Karpas-422 (cell line): ENCODE results near the gene SRC. TPM values are rescaled to one million over a fixed set of nuclear protein-coding genes. Genes with fewer than 3 reads are reported as not detected.

Experiments
- DNase-seq: peaks from one replicate; pipeline ENCODE4 v3.0.0-alpha.2; 2015
- H2AFZ ChIP-seq: fragments of 200-600 bp; sonication (generic); 2 replicates; pipeline ENCODE4 v1.6.1; 2014; ENCODE audit warnings: antibody characterized with exemption, low read length, mixed read lengths
- H3K27ac ChIP-seq: fragments of 200-600 bp; sonication (generic); 2 replicates; pipeline ENCODE4 v1.5.1; 2014; ENCODE audit warnings: mild to moderate bottlenecking, low read length, moderate library complexity
- H3K27me3 ChIP-seq: fragments of 200-600 bp; sonication (generic); 2 replicates; pipeline ENCODE4 v1.6.1; 2014; ENCODE audit warnings: low read length, mixed read lengths
- H3K36me3 ChIP-seq: fragments of 200-600 bp; sonication (generic); 2 replicates; pipeline ENCODE4 v1.6.1; 2014; ENCODE audit warnings: low read length, mixed read lengths; ENCODE audit not compliant: insufficient read depth
- H3K4me1 ChIP-seq: fragments of 200-600 bp; sonication (generic); 2 replicates; pipeline ENCODE4 v1.6.1; 2014; ENCODE audit warnings: mild to moderate bottlenecking, low read length, mixed read lengths
- H3K4me2 ChIP-seq: fragments of 200-600 bp; sonication (generic); 2 replicates; pipeline ENCODE4 v1.6.1; 2014; ENCODE audit warnings: low read length, low read depth, mild to moderate bottlenecking; ENCODE audit not compliant: poor library complexity, severe bottlenecking
- H3K4me3 ChIP-seq: fragments of 200-600 bp; sonication (generic); 2 replicates; pipeline ENCODE4 v1.5.1; 2014; ENCODE audit warnings: mild to moderate bottlenecking, antibody characterized with exemption, low read length, mixed read lengths
- H3K79me2 ChIP-seq: fragments of 200-600 bp; sonication (generic); 2 replicates; pipeline ENCODE4 v1.6.1; 2014; ENCODE audit warnings: mild to moderate bottlenecking, low read length, mixed read lengths
- H3K9ac ChIP-seq: fragments of 200-600 bp; sonication (generic); 2 replicates; pipeline ENCODE4 v1.6.0; 2014; ENCODE audit warnings: low read length
- H3K9me2 ChIP-seq: fragments of 200-600 bp; sonication (generic), shearing (Covaris generic); replicated peaks from 2 replicates; pipeline ENCODE4 v1.6.0; 2014; ENCODE audit warnings: mild to moderate bottlenecking, low read length, moderate library complexity; ENCODE audit not compliant: insufficient read depth
- H3K9me3 ChIP-seq: fragments of 300-700, 200-600 bp; sonication (generic); 2 replicates; pipeline ENCODE4 v1.6.1; 2014; ENCODE audit warnings: low read length, mixed read lengths
- H4K20me1 ChIP-seq: fragments of 200-600 bp; sonication (generic); 2 replicates; pipeline ENCODE4 v1.6.1; 2014; ENCODE audit warnings: mild to moderate bottlenecking, antibody characterized with exemption, low read length, low read depth; ENCODE audit not compliant: insufficient read depth
- total RNA-seq: library from RNA; depleted of rRNA; stranded (reverse); fragments of >200 nt; shearing (Covaris generic); gene quantifications from 2 replicates; pipeline ENCODE4 v1.2.3, GENCODE V29; 2014; ENCODE audit warnings: low replicate concordance

The SRC gene
- total RNA-seq, 1 experiment from 2014 or later: 41.5 TPM

DNA sequence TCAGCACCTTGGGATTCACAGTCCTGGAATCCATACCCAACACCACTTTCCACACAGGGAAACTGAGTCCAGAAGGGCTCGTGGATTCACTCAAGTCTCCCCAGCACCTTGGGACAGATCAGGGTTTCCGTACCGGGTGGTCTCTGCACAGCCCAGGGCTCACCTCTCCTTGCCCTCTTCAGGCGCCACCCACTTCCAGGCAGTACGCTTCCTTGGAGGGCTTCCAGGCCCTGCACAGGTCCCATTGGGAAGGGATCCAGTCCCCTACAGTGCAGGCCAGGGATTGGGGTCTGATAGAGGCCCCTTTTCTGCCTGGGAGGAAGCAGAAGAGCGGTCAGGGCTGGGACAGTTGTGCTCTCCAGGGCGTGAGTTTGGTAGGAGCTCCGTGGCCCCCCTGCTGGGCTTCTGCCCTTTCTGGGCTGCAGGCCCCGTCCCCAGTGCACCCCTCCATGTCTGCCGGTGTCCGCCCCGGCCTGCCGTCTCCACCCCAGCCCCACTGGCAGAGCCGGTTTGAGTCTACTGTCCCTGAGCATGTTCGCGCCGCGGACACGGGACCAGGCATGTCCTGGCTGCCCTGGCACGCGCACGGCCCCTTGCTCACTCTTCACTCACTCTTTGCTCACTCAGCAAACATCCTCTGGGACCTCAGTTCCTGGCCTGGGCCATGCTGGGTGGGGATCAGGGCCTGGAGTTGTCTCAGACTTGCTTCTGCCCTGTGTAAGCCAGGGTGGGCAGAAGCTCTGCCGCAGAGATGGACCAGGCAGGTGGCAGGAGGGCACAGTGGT, 12.6 kb downstream of the SRC start:
- peaks cover 76% of the 10 kb centered on the region for H3K79me2 ChIP-seq
- H4K20me1 ChIP-seq: peaks cover 16% of the 10 kb centered on the region; the same call in 1 of the 2 replicates
- no peak for DNase-seq
- H3K36me3 ChIP-seq: 0 out of 2 replicates have a peak, but pooled peaks cover 4% of the 10 kb centered on the region
- no peak overlapping the region for H2AFZ ChIP-seq
- H3K4me3 ChIP-seq: no peak overlapping the region
- peak overlapping the region; percentile 55 for H3K4me2 ChIP-seq
- H3K9me3 ChIP-seq: no peaks in the 10 kb centered on the region
- no peaks in the 10 kb centered on the region for H3K9me2 ChIP-seq
- H3K27ac ChIP-seq: peak overlapping the region; percentile 92
- H3K27me3 ChIP-seq: no peaks in the 10 kb centered on the region
- H3K9ac ChIP-seq: peak overlapping the region; percentile 68
- peaks cover 94% of the 10 kb centered on the region for H3K4me1 ChIP-seq

DNA sequence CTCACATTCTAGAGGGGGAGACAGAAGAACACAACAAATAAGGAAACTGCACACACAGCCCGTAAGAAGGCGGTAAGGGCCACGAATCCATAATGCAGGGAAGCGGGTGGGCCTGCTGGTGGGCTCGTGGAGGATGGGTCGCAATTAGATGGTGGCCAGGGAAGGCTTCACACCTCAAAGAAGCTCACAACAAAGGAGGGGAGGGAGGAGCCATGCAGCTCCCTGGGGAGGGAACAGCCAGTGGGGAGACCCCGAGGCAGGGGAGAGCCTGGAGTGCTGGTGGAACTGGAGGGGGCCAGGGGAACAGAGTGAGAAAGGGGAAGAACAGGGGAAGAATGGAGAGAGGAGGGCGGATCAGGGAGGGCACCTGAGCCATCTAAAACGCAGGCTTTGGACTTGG, 13.4 kb downstream of the SRC start:
- Histone ChIP-seq H3K27me3 (no peaks in the 10 kb centered on the region), H3K4me3 (no peak overlapping the region), H2AFZ (no peak overlapping the region), H3K4me1 (peaks cover 94% of the 10 kb centered on the region), H3K79me2 (peaks cover 72% of the 10 kb centered on the region), H3K36me3 (no peaks in the 10 kb centered on the region), H4K20me1 (peaks cover 16% of the 10 kb centered on the region; the same call in 1 of the 2 replicates), H3K9ac (peak overlapping the region; percentile 68), H3K4me2 (no peak overlapping the region), H3K9me3 (no peaks in the 10 kb centered on the region), H3K27ac (peak overlapping the region; percentile 92), H3K9me2 (no peaks in the 10 kb centered on the region)
- DNase-seq: no peak

DNA sequence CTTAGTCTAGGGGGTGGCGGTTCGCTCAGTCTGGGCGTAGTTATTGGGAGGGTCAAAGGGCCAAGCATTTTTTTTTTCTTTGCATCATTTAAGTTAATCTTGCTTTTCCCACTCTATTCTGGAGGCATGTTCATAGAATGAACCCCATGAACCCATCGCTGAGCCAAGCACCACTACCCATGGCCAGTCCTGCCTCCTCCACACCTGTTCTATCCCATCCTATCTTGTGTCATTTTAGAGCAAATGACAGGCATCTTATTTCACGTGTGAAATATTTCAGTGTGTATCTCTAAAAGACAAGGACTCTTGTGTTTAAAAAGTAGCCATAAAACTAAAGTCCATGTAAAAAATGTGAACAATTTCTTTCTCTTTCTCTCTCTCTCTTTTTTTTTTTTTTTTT, 13.9 kb downstream of the SRC start:
- Histone ChIP-seq H3K79me2 (peaks cover 74% of the 10 kb centered on the region), H3K4me3 (no peak overlapping the region)

DNA sequence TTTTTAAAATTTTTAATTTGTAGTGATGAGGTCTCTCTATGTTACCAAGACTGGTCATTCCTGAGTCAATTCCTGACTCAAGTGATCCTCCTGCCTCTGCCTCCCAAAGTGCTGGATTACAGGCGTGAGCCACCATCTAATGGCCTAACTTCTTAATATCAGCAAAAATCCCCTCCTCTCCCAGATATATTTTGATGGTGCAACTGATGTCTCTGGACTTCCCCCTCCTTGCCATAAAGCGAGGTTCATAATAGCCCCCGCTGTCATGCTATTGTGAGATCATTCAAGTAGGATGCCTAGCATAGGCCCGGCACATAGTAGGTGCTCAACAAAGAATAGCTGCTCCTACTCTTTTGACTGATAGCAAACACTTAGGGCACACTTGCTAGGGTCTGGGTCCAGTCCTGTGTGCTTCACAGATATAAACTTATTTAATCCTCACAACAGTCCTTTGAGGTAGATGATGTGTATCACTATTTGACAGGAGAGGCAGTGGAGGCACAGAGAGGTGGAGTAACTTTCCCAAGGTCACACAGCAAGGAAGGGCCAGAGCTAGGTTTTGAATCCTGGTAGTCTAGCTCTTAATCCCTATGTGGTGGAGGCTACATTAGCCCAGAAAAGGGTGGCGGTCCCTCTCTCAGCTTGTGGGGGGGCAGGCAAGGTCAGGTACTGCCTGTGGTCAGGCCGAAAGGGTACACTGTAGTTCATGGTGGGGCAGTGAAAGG, 14.6 kb downstream of the SRC start:
- H4K20me1 ChIP-seq: peaks cover 16% of the 10 kb centered on the region; the same call in 1 of the 2 replicates
- H3K9me3 ChIP-seq: no peaks in the 10 kb centered on the region

More for the DNA sequence above, 13.9 kb downstream of the SRC start:
- no peaks in the 10 kb centered on the region for H3K27me3 ChIP-seq
- no peaks in the 10 kb centered on the region for H3K9me2 ChIP-seq
- H3K9me3 ChIP-seq: no peaks in the 10 kb centered on the region
- no peak overlapping the region for H2AFZ ChIP-seq
- DNase-seq: no peak
- peaks cover 16% of the 10 kb centered on the region; the same call in 1 of the 2 replicates for H4K20me1 ChIP-seq
- peak overlapping the region; percentile 68; the same call in 1 of the 2 replicates for H3K9ac ChIP-seq
- H3K4me2 ChIP-seq: no peak overlapping the region
- peaks cover 94% of the 10 kb centered on the region for H3K4me1 ChIP-seq
- H3K36me3 ChIP-seq: peaks cover 3% of the 10 kb centered on the region; the same call in 1 of the 2 replicates
- peak overlapping the region; percentile 92 for H3K27ac ChIP-seq

DNA sequence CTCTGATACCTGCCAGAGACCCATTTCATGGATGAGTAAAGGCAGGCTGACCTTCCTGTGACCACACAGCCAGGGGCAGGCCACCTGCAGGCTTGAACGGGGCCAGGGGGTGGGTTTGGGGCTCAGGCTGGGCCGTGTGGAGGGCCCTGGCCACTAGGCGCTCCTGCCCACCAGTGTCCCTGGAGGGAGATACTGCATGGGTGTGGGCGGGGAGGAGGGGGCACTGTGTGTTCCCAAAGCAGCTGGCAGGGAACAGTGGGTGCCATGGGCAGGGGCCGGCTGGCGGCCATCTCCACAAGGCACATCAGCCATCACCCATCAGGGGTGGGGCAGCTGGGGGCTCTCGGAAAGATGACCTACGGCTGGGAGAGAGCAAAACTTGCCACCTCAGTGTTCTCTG, 15.4 kb downstream of the SRC start:
- H3K9me2 ChIP-seq: no peaks in the 10 kb centered on the region
- peaks cover 14% of the 10 kb centered on the region for H3K36me3 ChIP-seq
- peaks cover 16% of the 10 kb centered on the region; the same call in 1 of the 2 replicates for H4K20me1 ChIP-seq
- peaks cover 94% of the 10 kb centered on the region for H3K4me1 ChIP-seq
- H3K4me2 ChIP-seq: no peak overlapping the region
- no peak for DNase-seq
- H3K79me2 ChIP-seq: peaks cover 62% of the 10 kb centered on the region
- H3K4me3 ChIP-seq: no peak overlapping the region
- H3K9ac ChIP-seq: no peak overlapping the region
- no peaks in the 10 kb centered on the region for H3K9me3 ChIP-seq
- H3K27ac ChIP-seq: peak overlapping the region; percentile 92; the same call in 1 of the 2 replicates
- no peak overlapping the region for H2AFZ ChIP-seq
- no peaks in the 10 kb centered on the region for H3K27me3 ChIP-seq

More for the DNA sequence above, 14.6 kb downstream of the SRC start:
- H3K9ac ChIP-seq: no peak overlapping the region
- H3K4me1 ChIP-seq: peaks cover 94% of the 10 kb centered on the region
- H3K4me3 ChIP-seq: no peak overlapping the region
- H3K79me2 ChIP-seq: peaks cover 70% of the 10 kb centered on the region
- peak overlapping the region; percentile 92 for H3K27ac ChIP-seq
- H3K9me2 ChIP-seq: no peaks in the 10 kb centered on the region
- H3K4me2 ChIP-seq: no peak overlapping the region
- H3K36me3 ChIP-seq: peaks cover 10% of the 10 kb centered on the region
- no peak for DNase-seq
- H2AFZ ChIP-seq: no peak overlapping the region
- H3K27me3 ChIP-seq: no peaks in the 10 kb centered on the region

DNA sequence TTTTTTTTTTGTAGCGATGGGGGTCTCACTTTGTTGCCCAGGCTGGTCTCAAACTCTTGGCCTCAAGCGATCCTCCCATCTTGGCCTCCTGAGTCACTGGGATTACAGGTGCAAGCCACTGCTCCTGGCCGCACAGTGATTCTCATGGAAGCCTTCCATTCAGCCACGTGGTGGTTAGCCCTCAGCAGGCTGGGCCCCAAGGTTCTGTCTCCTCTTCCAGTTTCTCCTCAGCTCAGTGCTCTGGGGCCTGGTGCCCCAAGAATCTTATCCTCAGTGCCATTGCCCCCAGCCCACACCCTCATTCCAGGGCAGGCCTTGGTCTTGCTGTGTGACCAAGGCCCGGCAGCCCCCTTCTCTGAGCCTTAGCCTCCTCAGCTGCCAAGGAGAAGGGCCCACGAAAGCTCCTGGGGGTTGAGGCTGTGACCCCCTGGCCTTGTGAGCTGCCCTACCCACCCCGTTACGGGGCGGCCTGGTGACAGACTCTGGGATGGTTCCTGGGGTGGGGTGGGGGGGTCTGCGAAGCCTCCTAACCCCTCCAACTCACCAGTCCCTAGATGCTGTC, 16.4 kb downstream of the SRC start:
- H3K4me1 ChIP-seq: peaks cover 94% of the 10 kb centered on the region
- peaks cover 14% of the 10 kb centered on the region for H3K36me3 ChIP-seq
- no peaks in the 10 kb centered on the region for H3K9me2 ChIP-seq
- H3K79me2 ChIP-seq: peaks cover 59% of the 10 kb centered on the region
- 0 out of 2 replicates have a peak overlapping the region, but pooled peaks have one; percentile 22 for H3K9ac ChIP-seq
- H3K9me3 ChIP-seq: no peaks in the 10 kb centered on the region
- H3K27ac ChIP-seq: peak overlapping the region; percentile 92
- no peak for DNase-seq
- H3K27me3 ChIP-seq: no peaks in the 10 kb centered on the region
- peak overlapping the region; percentile 57 for H3K4me2 ChIP-seq
- H4K20me1 ChIP-seq: peaks cover 16% of the 10 kb centered on the region; the same call in 1 of the 2 replicates
- H3K4me3 ChIP-seq: no peak overlapping the region; the same call in 1 of the 2 replicates
- no peak overlapping the region for H2AFZ ChIP-seq

DNA sequence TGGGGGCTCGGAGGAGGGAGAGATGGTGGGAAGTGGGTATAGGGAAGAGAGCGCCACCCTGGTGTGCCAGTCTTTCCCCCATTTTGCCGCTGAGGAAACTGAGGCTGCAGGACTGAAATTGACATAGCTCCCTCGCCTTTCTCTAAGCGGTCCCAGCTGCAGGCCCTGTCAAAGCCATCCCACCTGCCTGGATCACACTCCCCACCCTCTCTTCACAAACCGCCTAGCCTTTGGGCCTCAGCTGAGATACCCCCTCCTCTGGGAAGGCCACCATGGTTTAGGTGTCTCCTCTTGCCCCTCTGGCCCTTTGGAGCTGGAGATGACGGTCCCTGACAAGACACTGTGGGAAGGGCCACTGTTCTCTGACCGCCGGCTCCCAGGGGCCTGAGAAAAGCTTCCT, 16.9 kb downstream of the SRC start:
- Histone ChIP-seq H2AFZ (no peak overlapping the region), H3K79me2 (peaks cover 59% of the 10 kb centered on the region), H3K4me2 (peak overlapping the region; percentile 57), H3K9me2 (no peaks in the 10 kb centered on the region), H3K9ac (peak overlapping the region; percentile 48), H3K4me3 (no peak overlapping the region; the same call in 1 of the 2 replicates), H4K20me1 (peaks cover 14% of the 10 kb centered on the region; the same call in 1 of the 2 replicates), H3K27me3 (no peaks in the 10 kb centered on the region), H3K9me3 (no peaks in the 10 kb centered on the region), H3K27ac (peak overlapping the region; percentile 92), H3K4me1 (peaks cover 94% of the 10 kb centered on the region), H3K36me3 (peaks cover 14% of the 10 kb centered on the region)
- no peak for DNase-seq
